ENCODE measurements around the gene GPR143. TPM values are rescaled to one million over a fixed set of nuclear protein-coding genes. Genes with fewer than 3 reads are reported as not detected.
A peak's percentile ranks its signal among the peaks of the same experiment; 100 is the strongest.

The GPR143 gene
- total RNA-seq, 1 donor from 2014 or later = 17.4 TPM

DNA sequence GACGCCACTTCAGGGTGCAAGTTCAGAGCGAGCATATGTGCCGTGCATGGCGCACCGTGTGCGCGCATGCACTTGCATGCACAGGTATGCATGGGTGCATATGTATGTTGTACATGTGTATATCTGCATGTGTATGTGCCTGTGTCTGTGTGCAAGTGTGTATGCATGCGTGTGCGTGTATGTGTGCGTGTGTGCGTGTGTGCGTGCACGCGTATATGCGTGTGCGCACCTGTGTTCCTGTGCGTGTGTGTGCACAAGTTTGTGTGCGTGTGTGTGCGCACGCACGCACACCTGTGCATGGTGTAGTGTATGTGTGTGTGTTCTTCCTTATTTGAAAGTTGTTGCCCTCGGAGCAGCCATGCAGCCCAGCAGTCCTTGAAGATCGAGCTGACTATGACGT, 76.8 kb downstream of the GPR143 start:
- no peak overlapping the region for H3K4me3 ChIP-seq (ENCODE audit: low read depth, low read length)
- DNase-seq (ENCODE audit: low read depth) = no peak
- TF ChIP-seq, protein P1, sequence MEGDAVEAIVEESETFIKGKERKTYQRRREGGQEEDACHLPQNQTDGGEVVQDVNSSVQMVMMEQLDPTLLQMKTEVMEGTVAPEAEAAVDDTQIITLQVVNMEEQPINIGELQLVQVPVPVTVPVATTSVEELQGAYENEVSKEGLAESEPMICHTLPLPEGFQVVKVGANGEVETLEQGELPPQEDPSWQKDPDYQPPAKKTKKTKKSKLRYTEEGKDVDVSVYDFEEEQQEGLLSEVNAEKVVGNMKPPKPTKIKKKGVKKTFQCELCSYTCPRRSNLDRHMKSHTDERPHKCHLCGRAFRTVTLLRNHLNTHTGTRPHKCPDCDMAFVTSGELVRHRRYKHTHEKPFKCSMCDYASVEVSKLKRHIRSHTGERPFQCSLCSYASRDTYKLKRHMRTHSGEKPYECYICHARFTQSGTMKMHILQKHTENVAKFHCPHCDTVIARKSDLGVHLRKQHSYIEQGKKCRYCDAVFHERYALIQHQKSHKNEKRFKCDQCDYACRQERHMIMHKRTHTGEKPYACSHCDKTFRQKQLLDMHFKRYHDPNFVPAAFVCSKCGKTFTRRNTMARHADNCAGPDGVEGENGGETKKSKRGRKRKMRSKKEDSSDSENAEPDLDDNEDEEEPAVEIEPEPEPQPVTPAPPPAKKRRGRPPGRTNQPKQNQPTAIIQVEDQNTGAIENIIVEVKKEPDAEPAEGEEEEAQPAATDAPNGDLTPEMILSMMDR (conservative IDR thresholded peaks at IDR 0.05; ENCODE audit: low read depth, low read length) = no peak

GRCh38 chrX:9687899-9688298, 77.7 kb downstream of the GPR143 start:
- DNase-seq (ENCODE audit: low read depth) = no peak
- TF ChIP-seq, protein P1 (conservative IDR thresholded peaks at IDR 0.05; ENCODE audit: low read depth, low read length) = no peak
- H3K4me3 ChIP-seq (ENCODE audit: low read depth, low read length) = no peak overlapping the region

GRCh38 chrX:9683350-9683749, 82.3 kb downstream of the GPR143 start:
- TF ChIP-seq, protein P1 (conservative IDR thresholded peaks at IDR 0.05; ENCODE audit: low read depth, low read length) = no peak
- no peak overlapping the region for H3K4me3 ChIP-seq (ENCODE audit: low read depth, low read length)
- DNase-seq (ENCODE audit: low read depth) = no peak

- TF ChIP-seq, protein P1 (conservative IDR thresholded peaks at IDR 0.05; ENCODE audit: low read depth, low read length) = no peak
- no peak overlapping the region for H3K4me3 ChIP-seq (ENCODE audit: low read depth, low read length)
- DNase-seq (ENCODE audit: low read depth) = no peak
These were observed 82.8 kb downstream of the GPR143 start for GRCh38 chrX:9682861-9683260.

GRCh38 chrX:9682456-9682855, 83.2 kb downstream of the GPR143 start:
- no peak overlapping the region for H3K4me3 ChIP-seq (ENCODE audit: low read depth, low read length)
- no peak for DNase-seq (ENCODE audit: low read depth)
- TF ChIP-seq, protein P1 (conservative IDR thresholded peaks at IDR 0.05; ENCODE audit: low read depth, low read length) = no peak

DNA sequence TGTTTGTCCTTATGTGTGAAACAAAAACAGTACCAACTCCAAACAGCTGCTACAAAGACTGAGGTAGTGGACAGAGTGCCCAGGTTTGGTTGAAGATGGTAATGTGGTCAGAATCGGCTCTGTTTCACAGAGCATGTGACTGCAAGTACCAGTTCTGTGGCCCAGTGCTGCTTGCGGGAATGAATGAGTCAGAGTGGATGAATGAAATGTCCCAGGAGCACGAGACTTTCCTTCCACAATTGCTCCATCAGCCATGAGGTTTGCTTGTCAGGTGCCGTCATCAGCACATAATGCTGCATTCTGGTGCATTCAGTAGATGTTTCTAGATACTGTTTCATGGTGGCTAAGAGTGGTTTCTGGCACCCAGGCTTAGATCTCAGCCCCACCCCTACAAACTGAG, 84.2 kb downstream of the GPR143 start:
- TF ChIP-seq, protein P1 (conservative IDR thresholded peaks at IDR 0.05; ENCODE audit: low read depth, low read length) = no peak
- DNase-seq (ENCODE audit: low read depth) = peak; percentile 77
- H3K4me3 ChIP-seq (ENCODE audit: low read depth, low read length) = peak overlapping the region; percentile 2

GRCh38 chrX:9681011-9681410, 84.6 kb downstream of the GPR143 start:
- DNase-seq (ENCODE audit: low read depth) = no peak
- H3K4me3 ChIP-seq (ENCODE audit: low read depth, low read length) = peak overlapping the region; percentile 2
- TF ChIP-seq, protein P1 (conservative IDR thresholded peaks at IDR 0.05; ENCODE audit: low read depth, low read length) = no peak

Measured in epithelial cell of proximal tubule (primary cell).